Measurements from ENCODE around the gene CEP89.

DNA sequence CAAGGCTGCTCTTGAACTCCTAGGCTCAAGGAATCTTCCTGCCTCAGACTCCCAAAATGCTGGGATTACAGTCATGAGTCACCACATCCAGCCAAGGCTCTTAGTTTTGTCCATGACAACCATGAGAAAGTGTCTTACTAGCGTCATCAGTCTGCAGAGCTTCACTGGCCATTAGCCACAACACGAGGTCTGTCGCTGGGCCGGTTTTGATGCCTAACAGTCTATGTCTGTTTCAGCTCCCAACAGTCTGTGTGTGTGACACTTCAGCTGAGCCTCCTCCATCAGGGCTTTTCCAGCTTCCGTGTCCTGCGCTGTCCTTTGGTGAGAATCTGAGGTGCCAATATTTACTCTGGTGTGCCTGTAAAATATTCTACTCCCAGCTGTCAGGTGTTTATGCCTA lies 47.6 kb downstream of the CEP89 start:
- no peak for TF ChIP-seq CTCF (IDR thresholded peaks at IDR 0.05; ENCODE audit: insufficient read depth, low read length, poor library complexity, severe bottlenecking)
- TF ChIP-seq EZH2phosphoT487 (conservative IDR thresholded peaks at IDR 0.05; ENCODE audit: low read length) = no peak
